ENCODE measurements around the gene CYBRD1.
"Not testable (repeated sequence)": the region's sequence is repeated elsewhere in the genome, so short reads cannot be mapped to it uniquely, and the experiment has no call there.

The CYBRD1 gene

GRCh38 chr2:171516793-171517192 lies 5.5 kb upstream of the CYBRD1 start:
- no peak for FAIRE-seq

GRCh38 chr2:171520471-171520870 lies 1.8 kb upstream of the CYBRD1 start:
- no peak for FAIRE-seq

GRCh38 chr2:171521361-171522051 lies 768 bp upstream of the CYBRD1 start:
- FAIRE-seq = no peak

GRCh38 chr2:171522788-171523087 lies 464 bp downstream of the CYBRD1 start:
- no peak for FAIRE-seq

GRCh38 chr2:171523088-171524017 lies 1.1 kb downstream of the CYBRD1 start:
- no peak for FAIRE-seq

- FAIRE-seq = no peak
These were observed 1.7 kb downstream of the CYBRD1 start for GRCh38 chr2:171524018-171524401.

- no peak for FAIRE-seq
These were observed 7.6 kb downstream of the CYBRD1 start for GRCh38 chr2:171529914-171530313.

- FAIRE-seq = no peak
These were observed 8.1 kb downstream of the CYBRD1 start for GRCh38 chr2:171530378-171530777.

GRCh38 chr2:171530859-171531258 lies 8.6 kb downstream of the CYBRD1 start:
- not testable (repeated sequence) for FAIRE-seq

- FAIRE-seq = no peak
These were observed 9.0 kb downstream of the CYBRD1 start for GRCh38 chr2:171531291-171531690.

GRCh38 chr2:171531836-171532450 lies 9.7 kb downstream of the CYBRD1 start:
- FAIRE-seq = no peak

- FAIRE-seq = no peak
These were observed 11.1 kb downstream of the CYBRD1 start for GRCh38 chr2:171533331-171533730.

- not testable (repeated sequence) for FAIRE-seq
These were observed 13.3 kb downstream of the CYBRD1 start for GRCh38 chr2:171535528-171535927.

GRCh38 chr2:171540437-171540836 lies 18.2 kb downstream of the CYBRD1 start:
- FAIRE-seq = no peak

- no peak for FAIRE-seq
These were observed 19.1 kb downstream of the CYBRD1 start for GRCh38 chr2:171541202-171541887.

- FAIRE-seq = no peak
These were observed 22.8 kb downstream of the CYBRD1 start for GRCh38 chr2:171545086-171545485.

- FAIRE-seq = no peak
These were observed 25.0 kb downstream of the CYBRD1 start for GRCh38 chr2:171547256-171547655.

- no peak for FAIRE-seq
These were observed 25.4 kb downstream of the CYBRD1 start for GRCh38 chr2:171547720-171548119.

- no peak for FAIRE-seq
These were observed 28.3 kb downstream of the CYBRD1 start for GRCh38 chr2:171550613-171551012.

GRCh38 chr2:171551836-171552235 lies 29.6 kb downstream of the CYBRD1 start:
- FAIRE-seq = no peak

- no peak for FAIRE-seq
These were observed 31.0 kb downstream of the CYBRD1 start for GRCh38 chr2:171553236-171553635.

- peak; percentile 10 for FAIRE-seq
These were observed 31.6 kb downstream of the CYBRD1 start for GRCh38 chr2:171553858-171554257.

- no peak for FAIRE-seq
These were observed 32.8 kb downstream of the CYBRD1 start for GRCh38 chr2:171554991-171555615.

All from colon (tissue), 2 donors.